ENCODE measurements around the gene CIB4.

Gene CIB4

GRCh38 chr2:26550276-26551015 is 90.7 kb downstream of the CIB4 start:
- no peak for DNase-seq (ENCODE audit: low spot score)

GRCh38 chr2:26542676-26543505 is 98.3 kb downstream of the CIB4 start:
- no peak for DNase-seq (ENCODE audit: low spot score)

- no peak for DNase-seq (ENCODE audit: low spot score)
These were observed 99.0 kb downstream of the CIB4 start for GRCh38 chr2:26542194-26542455.

- no peak for DNase-seq (ENCODE audit: low spot score)
These were observed 99.6 kb downstream of the CIB4 start for GRCh38 chr2:26541401-26542193.

- DNase-seq (ENCODE audit: low spot score) = no peak
These were observed 100.2 kb downstream of the CIB4 start for GRCh38 chr2:26540961-26541360.

GRCh38 chr2:26540306-26540705 is 100.9 kb downstream of the CIB4 start:
- no peak for DNase-seq (ENCODE audit: low spot score)

- no peak for DNase-seq (ENCODE audit: low spot score)
These were observed 103.2 kb downstream of the CIB4 start for GRCh38 chr2:26537826-26538475.

GRCh38 chr2:26537069-26537825 is 103.9 kb downstream of the CIB4 start:
- DNase-seq (ENCODE audit: low spot score) = no peak

- no peak for DNase-seq (ENCODE audit: low spot score)
These were observed 104.6 kb downstream of the CIB4 start for GRCh38 chr2:26536371-26537068.

GRCh38 chr2:26535663-26536275 is 105.4 kb downstream of the CIB4 start:
- DNase-seq (ENCODE audit: low spot score) = no peak

GRCh38 chr2:26534865-26535662 is 106.1 kb downstream of the CIB4 start:
- DNase-seq (ENCODE audit: low spot score) = no peak

GRCh38 chr2:26534098-26534864 is 106.9 kb downstream of the CIB4 start:
- DNase-seq (ENCODE audit: low spot score) = no peak

GRCh38 chr2:26533661-26534060 is 107.5 kb downstream of the CIB4 start:
- no peak for DNase-seq (ENCODE audit: low spot score)

- DNase-seq (ENCODE audit: low spot score) = no peak
These were observed 108.6 kb downstream of the CIB4 start for GRCh38 chr2:26532301-26533250.
